Fibroblast of the aortic adventitia (primary cell): ENCODE data around the gene SBK3. TPM values are rescaled to one million over a fixed set of nuclear protein-coding genes. Genes with fewer than 3 reads are reported as not detected.
"Not testable (repeated sequence)": the region's sequence is repeated elsewhere in the genome, so short reads cannot be mapped to it uniquely, and the experiment has no call there.

ENCODE experiments used
- DNase-seq: peaks from one replicate; pipeline ENCODE4 v3.0.0-alpha.2; 2010; ENCODE audit warnings: low read depth
- H3K4me3 ChIP-seq: 2 replicates; pipeline ENCODE4 v1.5.1; 2011; ENCODE audit warnings: low read depth, mild to moderate bottlenecking, control low read depth, low read length, moderate library complexity
- total RNA-seq: library from RNA; depleted of rRNA; stranded (reverse); fragments of >200 nt; gene quantifications from 2 replicates; pipeline ENCODE4 v1.2.3, GENCODE V29; 2012; ENCODE audit warnings: low replicate concordance
- TF ChIP-seq, protein P1 (sequence below): IDR thresholded peaks from 2 replicates; pipeline ENCODE4 v1.5.1; 2011; ENCODE audit warnings: mild to moderate bottlenecking, low read length, control low read depth, inconsistent platforms; ENCODE audit not compliant: insufficient read depth

The SBK3 gene
- total RNA-seq, 1 donor: not detected

DNA sequence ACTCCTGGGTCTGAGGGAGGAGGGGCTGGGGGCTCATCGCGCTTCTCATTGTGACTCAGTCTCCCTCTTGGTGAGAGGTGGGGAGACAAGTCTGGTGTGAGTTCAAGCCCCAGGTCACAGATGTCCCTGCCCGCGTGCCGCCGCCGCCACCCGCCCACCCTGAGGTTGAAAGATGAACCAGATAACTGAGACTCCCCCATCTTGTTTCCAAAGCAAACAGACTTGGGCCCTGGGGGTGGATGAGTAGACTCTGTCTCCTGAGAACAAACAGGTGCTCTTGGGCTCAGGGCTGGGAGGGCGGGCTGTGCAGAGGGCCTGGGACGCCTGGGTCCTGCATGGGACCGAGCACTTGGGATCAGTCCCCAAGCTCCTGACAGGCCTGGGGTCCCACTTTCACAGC lies 9.0 kb downstream of the SBK3 start:
- H3K4me3 ChIP-seq: no peak overlapping the region

DNA sequence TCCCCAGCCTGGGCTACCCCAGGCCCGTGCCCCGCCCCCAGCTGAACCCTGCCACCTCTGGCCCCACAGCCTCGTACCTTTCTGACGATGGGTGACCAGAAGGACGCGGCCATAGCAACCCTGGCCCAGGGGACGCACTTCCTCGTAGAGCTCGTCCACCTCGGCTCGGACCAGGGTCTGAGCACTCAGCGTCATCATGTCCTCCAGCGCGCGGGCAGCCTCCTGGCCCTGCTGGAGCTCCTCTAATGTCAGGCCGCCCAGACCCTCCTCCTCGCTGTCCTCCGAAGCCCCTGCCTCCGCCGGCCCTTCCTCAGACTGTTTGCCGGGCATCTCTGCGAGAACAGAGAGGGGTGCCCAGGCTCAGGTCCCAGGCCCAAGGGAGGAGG lies 9.4 kb downstream of the SBK3 start:
- TF ChIP-seq, protein P1, sequence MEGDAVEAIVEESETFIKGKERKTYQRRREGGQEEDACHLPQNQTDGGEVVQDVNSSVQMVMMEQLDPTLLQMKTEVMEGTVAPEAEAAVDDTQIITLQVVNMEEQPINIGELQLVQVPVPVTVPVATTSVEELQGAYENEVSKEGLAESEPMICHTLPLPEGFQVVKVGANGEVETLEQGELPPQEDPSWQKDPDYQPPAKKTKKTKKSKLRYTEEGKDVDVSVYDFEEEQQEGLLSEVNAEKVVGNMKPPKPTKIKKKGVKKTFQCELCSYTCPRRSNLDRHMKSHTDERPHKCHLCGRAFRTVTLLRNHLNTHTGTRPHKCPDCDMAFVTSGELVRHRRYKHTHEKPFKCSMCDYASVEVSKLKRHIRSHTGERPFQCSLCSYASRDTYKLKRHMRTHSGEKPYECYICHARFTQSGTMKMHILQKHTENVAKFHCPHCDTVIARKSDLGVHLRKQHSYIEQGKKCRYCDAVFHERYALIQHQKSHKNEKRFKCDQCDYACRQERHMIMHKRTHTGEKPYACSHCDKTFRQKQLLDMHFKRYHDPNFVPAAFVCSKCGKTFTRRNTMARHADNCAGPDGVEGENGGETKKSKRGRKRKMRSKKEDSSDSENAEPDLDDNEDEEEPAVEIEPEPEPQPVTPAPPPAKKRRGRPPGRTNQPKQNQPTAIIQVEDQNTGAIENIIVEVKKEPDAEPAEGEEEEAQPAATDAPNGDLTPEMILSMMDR: no peak

More for the DNA sequence above, 9.0 kb downstream of the SBK3 start:
- DNase-seq: no peak
- TF ChIP-seq, protein P1: no peak

DNA sequence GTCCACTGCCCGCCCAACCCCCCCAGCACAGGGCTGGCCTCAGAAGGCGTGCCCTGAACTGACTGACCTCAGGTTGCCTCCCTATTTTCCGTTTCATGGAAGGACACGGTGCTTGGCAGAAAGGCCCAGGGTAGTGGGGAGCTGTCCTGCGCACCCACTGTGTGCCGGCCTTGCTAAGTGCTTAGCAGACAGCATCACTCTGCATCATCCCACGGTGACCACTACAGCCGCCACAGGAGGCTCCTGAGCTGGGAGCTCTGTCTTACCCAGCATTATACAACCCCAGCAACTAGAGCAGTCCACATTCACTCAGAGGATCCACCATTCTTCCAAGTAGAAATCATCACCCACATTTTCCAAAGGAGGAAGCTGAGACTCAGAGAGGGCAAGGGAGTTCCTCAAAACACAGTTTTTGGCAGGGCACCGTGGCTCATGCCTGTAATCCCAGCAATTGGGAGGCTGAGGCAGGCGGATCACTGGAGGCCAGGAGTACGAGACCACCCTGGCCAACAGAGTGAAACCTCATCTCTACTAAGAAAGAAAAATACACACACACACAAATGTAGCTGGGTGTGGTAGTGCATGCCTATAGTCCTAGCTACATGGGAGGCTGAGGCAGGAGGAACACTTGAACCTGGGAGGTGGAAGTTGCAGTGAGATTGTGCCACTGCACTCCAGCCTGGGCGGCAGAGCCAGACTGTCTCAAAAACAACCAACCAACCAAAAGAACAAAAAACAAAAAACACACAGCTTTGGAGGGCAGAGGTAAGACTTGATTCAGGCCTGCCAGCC lies 10.0 kb downstream of the SBK3 start:
- TF ChIP-seq, protein P1: no peak
- DNase-seq: no peak
- no peak overlapping the region for H3K4me3 ChIP-seq

More for the DNA sequence above, 9.4 kb downstream of the SBK3 start:
- no peak for DNase-seq
- no peak overlapping the region for H3K4me3 ChIP-seq

DNA sequence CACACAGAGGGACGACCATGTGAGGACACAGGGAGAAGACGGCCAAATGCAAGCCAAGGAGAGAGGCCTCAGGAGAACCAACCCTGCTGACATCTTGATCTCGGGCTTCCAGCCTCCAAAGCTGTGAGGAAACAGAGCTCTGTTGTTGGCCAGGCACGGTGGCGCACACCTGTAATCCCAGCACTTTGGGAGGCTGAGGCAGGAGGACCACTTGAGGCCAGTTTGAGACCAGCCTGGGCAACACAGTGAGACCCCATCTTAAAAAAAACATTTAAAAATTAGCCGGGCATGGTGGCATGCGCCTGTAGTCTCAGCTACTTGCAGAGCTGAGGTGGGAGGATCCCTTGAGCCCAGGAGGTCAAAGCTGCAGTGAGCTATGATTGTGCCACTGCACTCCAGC lies 11.1 kb downstream of the SBK3 start:
- not testable (repeated sequence) for H3K4me3 ChIP-seq, DNase-seq

DNA sequence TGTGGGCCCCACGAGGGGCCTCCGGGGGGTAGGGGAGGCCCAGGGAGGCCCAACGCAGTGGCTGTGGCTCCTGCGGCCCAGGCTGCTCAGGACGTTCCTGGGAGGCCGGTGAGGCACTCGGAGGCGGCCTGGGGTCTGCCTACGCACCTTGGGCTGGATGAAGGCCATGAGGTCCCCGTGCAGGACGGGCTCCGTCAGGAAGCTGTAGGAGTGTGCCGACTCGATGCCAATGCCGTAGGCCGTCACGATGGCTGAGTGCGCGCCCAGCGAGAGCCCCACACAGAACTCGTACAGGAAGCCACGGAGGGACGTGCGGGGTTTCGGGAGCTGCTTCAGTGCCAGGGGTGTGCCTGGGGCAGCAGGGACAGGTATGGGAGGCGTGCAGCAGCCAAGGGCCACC lies 14.3 kb downstream of the SBK3 start:
- TF ChIP-seq, protein P1: no peak
- H3K4me3 ChIP-seq: no peak overlapping the region
- DNase-seq: no peak

DNA sequence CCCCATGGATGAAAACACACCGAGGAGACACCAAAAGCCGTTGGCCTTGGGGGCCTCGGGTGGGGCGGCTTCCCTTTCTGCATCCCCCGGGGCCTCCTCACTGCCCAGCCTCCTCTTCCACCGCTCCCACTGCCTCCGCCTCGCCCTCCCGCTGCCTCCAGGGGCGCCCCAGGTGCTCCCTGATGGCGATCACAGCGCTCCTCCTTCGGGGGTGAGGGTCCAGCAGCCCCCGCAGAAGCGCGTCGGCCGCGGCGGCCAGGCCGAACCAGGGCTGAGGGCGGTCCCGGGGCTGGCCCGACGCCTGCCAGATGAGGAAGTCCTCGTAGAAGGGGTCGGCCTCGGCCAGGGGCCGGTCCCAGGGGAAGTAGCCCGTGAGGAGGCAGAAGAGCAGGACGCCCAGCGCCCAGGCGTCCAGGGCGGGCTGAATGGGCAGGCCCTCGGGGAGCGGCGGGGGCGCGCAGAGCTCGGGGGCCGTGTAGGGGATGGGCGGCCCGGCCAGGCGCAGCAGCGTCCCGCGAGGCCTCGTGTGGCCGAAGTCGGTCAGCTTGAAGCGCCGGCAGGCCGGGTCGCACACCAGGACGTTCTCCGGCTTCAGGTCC lies 15.6 kb downstream of the SBK3 start:
- DNase-seq: no peak
- TF ChIP-seq, protein P1: no peak

DNA sequence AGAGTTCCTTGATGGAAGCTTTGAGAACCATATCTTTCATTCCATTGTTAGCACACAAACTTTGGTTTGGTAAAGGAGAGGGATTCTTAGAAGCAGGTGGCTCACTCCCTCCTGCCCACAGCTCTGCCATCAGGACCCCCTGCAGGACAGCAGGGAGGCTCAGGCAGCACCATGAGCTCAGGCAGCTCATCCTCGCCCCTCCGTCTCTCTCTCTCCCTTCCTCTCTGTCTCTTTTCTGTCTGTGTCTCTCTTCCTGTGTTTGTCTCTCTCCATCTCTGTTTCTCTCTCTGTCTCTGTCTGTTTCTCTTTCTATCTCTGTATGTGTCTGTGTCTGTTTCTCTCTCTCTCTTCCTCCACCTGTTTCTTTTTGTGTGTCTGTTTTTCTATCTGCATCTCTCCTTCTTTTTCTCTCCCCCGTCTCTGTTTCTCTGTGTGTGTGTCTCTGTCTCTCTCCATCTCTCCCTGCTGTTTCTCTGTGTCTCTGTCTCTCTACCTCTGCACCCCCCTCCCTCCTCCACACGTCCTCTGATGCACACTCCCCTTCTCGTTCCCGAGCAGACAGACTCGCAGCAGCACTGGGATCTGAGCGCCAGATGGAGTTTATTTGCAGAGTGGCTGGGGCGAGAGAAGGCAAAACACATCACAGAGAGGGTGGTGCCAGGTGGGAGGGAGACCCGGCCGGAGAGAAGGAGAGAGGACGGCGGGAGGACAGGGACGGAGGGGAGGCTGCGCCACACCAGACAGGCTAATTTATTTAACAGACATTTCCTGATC lies 17.1 kb downstream of the SBK3 start:
- H3K4me3 ChIP-seq: no peak overlapping the region
- DNase-seq: no peak

More for the DNA sequence above, 15.6 kb downstream of the SBK3 start:
- H3K4me3 ChIP-seq: no peak overlapping the region

More for the DNA sequence above, 17.1 kb downstream of the SBK3 start:
- TF ChIP-seq, protein P1: no peak
